GM19397 (cell line): Measurements from ENCODE around the gene ANO4.

Source experiments
- ATAC-seq: cut with Tn5 transposase; IDR thresholded peaks from one replicate; pipeline ENCODE4 v1.9.1; 2021; ENCODE audit warnings: mild to moderate bottlenecking, moderate library complexity; ENCODE audit not compliant: unreplicated experiment

ANO4 gene

DNA sequence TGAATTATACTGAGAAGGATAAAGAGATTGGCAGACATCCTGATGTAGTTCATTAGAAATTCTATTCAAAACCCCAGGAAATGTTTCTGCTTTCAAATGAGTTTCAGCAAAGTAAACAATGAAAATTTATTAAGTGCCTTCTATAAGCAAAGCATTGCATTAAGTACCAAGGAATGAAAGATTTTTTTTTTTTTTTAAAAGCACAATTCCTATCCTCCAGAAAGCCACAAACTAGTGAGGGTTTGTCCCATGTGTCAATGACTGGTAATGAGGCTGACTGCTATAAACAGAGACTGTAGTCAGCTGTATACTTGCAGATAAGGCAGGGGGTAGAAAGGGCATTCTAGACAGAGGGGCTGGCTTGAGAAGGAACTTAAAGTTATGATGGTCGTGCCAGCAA is 6.7 kb downstream of the ANO4 start:
- no peak for ATAC-seq

DNA sequence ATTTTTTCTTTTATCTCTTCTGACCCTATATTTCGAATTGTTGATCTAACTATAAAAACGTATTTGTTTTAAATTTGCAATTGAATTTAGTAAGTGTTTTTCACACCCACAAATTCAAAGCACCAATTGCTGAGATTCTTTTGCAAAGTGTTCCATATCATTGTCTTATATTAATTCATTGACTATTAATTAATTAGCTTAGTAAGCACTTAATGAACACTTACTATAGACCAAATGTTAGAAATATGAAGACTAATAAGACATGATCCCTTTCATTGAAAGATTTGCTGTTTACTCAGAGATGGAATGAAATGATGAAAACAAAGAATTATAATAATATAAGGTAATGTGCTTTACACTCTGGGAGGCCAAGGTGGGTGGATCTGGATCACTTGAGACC is 14.2 kb downstream of the ANO4 start:
- no peak for ATAC-seq

DNA sequence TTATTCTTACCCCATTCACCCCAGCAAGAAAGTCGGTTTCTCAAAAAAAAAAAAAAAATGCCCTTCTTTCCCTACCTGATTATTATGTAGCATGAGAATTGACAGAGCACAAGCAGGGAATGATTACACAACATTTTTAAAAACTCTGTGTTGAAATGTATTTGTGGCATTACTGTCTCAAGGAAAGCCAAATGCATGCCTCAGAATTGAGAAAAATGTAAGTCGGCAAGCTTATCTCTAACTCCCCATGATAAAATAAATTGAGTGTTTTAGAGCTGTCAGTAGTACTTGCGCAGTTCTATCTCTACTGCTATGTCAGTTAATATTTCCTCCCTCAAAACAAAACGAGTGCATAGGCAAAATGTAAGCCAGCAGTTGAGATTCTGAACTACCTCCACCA is 25.7 kb downstream of the ANO4 start:
- no peak for ATAC-seq

DNA sequence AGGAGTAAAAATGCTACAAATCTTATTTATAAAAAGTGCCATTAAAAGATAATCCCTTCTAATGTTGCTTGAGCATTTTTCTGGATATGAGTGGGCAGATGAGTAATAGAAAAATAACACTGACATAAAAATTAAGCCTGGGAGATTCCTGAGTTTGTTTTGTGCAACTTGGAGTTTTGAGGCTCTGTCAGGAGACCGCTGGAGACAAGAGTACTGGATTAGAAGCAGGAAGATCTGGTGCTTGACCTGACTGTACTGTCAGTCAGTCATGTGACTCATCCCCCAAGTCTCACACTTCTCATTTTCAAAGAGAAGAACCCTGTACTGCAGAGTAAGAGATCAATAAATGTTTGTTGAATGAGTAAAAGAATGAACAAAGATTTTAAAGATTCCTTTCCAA is 29.4 kb downstream of the ANO4 start:
- ATAC-seq = no peak

DNA sequence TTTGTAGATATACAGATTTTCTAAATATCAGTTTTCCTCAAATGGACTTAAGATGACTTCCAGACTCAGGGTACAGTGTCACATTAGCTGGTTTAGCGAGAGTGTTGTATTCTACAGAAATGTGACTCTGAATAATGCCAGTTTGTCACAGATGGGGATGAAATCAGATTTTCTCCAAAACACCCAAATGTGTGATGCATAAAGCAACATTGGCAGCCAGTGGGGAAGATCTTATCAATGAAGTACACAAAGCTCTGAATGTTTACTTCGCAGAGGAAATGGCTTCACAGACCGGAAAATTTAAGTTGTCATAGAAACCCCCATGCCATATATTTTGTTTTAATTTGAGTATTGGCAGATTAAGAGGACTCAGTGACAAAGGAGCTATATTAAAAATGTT is 29.9 kb downstream of the ANO4 start:
- ATAC-seq = no peak

DNA sequence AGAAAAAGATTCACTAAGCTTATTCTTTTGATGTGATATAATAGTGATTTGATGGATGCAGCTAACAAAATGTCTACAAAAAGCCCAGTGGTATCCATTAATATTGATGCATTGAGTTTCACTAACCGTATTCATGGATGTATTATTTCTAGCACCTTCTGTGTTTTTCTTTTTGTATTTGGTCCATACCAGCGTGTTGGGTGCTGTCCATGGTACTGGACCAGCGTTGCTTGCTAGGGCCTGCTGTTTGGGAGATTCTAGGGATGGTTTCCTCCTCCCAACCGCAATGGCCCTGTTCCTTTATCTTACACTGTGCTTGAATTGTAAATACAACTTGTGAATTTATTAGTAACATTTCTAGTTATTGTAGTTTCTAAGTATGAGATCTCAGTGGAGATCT is 31.7 kb downstream of the ANO4 start:
- no peak for ATAC-seq

DNA sequence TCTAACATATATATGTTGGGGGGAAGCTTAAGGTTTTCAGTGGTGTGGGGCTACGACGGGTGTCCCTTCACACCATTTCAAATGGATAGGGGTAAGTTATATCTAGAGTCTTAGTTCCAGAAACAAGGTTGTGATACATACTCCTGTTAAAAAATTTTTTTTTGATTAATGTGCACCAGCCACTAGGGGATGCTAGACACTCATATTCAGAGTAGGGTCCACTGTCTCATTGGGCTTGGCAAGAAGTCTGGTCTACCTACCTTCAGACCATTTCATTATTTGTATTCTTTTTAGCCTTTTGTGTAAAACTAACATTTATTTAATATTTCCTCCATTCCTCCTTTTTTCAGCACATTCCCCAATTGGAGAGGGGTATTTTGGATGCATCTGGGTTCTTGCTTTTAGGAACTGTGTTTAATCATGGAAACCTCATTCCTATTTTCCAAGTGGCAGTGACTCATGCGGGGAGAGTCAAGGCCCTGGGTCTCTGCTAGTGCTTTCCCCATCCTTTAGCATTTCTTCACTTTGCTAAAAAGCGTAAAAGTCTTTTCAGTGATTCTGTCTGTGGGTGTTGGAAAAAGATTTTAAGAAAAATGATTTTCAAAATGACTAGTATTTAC is 33.4 kb downstream of the ANO4 start:
- ATAC-seq = no peak

DNA sequence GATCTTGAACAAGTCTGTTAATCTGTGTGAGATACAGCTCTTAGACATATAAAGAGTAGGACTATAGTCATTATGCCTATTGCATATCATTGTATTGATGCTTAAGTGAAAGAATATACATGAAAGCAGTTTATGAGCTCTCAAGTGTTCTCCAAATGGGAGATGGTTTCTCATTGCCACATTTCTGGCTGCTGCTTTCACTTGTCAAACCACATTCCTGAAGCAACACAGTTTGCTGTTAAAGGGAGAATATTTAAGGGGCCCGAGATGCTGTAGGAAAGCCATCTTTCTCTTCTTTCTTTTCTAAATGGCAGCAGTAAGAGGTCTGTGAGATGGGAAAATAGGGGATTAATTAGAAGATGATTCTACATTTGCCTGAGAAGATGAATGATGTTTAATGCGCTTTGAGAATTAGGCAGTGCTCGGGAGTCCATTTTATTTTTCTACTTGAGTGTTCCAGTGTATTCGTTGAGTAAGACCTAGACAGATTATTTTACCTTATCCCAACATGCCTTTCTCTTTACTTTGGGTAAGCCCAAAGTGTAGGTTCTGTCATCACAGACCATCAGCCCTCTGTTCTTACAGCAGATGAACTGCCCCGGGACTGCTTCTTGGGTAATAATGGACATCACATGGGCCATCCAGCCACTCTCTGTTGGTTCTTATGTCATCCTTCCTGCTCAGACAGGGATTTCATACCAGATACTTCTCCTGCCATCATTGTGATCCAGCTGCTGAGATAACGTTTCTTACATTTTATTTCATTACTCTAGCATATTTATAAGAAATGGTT is 35.6 kb downstream of the ANO4 start:
- ATAC-seq = no peak

DNA sequence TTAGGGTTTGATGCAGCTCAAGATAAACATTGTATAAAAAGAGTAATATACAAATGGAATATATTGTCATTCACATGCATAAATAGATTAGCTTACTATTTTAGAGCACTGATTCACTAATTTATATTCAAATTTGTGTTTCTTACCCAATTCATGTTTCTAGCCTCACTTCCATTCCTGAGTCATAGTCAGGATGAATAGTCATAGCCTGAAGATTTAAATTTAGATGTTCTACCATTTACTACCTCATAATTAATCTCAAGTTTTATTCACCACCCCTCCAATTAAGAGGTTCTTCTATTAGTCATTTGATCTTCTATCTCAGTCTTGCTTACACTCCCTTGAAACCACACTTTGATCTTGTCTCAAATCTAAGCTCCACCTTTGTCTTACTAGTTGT is 38.7 kb downstream of the ANO4 start:
- no peak for ATAC-seq

DNA sequence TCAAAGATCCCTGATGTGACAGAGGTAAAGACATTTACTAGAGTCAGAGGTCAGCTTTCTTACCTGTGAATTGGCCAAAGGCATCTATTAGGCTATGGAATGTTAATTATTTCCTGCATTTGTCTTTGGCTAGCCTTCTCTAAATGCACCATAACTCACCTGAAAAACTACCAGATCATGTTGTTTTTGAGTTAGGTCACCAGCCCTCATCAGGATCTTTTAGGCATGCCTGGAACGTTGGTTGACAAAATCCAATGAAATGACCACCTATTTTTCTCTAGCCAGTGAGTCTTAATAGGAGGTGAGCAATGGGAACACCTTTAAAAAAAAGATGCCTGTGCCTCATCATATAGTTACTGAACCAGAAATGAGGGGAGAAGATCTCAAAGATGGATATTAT is 46.2 kb downstream of the ANO4 start:
- no peak for ATAC-seq

DNA sequence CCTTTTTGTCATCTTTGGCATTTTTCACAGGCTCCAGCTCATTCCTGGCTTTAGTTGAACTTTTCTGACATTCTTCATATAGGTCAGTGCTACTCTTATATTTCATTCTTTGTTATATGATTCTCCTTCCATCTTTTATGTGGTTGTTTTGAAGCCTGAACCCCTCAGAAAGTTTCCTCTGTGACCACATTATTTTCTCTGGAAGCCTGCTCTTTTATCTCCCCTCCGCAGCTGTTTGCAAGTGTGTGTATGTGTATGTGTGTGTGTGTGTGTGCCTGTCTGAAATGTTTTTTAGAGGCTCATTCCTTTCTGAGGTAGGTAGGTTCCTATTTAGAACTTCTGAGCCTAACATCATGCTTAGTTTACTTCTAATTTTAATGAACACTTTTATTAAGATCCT is 47.6 kb downstream of the ANO4 start:
- no peak for ATAC-seq

DNA sequence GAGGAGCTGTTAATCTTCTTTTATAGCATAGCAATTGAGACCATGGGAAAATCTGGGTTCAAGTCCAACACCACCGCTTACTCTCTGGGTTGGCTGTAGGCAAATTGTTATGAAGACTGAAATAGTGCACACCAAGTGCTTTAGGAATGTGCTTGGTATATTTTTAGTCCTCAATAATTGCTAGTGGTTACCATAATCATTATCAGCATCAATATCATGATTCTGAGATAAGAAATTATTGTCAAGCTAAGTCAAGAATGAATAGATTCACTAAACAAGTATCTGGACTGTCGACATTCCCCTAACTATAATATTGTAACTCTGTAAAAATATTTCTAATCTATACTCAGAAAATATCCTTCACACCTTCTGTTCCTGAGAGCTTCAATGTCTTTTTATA is 48.5 kb downstream of the ANO4 start:
- ATAC-seq = no peak

DNA sequence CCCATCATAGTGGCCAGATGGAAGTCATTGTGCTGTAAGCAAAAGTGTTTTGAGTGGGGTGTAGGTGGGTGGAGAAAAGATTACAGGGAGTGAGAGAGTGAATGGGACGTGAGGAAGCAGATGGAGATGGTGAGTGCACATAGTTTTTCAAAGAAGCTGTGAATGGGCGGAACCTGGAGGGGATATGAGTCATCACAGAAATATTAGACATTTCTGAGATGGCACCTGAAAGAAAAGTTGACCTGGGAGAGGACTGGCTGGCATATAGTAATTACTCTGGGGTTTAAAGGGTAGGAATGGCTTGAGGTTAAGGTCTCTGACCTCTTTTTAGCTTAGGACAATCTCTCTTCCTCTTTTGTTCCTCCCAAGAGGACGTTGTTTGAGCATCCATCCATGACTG is 50.5 kb downstream of the ANO4 start:
- no peak for ATAC-seq

DNA sequence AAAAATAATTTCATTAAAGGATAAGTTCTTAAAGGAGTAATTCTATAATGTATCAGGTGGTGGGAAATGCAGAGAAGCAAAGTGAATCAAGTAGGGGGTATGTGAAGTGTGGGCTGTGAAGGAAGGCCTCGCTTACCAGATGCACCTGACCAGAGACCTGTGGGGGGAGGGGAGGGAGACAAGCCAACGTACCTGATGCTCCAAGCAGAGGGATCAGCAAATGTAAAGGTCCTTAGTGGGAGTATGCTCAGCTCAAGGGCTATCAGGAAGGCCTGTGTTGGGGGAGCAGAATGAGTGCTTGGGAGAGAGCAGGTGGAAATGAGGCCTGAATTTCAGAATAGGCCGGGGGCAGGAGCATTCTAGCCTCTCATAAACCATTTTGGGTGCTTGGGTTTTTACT is 57.1 kb downstream of the ANO4 start:
- ATAC-seq = no peak

DNA sequence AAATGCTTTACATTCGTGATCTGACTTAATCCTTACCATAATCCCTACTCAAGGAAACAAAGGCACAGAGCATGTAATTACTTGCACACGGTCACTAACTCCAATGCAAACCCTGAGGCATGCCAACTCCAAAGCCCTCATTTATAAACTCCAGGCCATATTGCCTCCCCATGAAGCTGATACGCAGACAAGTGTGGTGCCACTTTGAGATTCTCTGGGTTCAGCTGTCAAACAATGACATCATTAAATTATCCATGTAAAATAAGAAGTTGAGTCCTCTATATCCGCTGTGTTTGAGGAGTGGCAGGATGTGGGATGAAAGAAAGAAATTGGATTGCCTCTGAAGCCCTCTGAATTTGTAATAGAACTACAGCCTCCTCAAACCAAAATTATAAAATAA is 62.8 kb downstream of the ANO4 start:
- ATAC-seq = no peak

DNA sequence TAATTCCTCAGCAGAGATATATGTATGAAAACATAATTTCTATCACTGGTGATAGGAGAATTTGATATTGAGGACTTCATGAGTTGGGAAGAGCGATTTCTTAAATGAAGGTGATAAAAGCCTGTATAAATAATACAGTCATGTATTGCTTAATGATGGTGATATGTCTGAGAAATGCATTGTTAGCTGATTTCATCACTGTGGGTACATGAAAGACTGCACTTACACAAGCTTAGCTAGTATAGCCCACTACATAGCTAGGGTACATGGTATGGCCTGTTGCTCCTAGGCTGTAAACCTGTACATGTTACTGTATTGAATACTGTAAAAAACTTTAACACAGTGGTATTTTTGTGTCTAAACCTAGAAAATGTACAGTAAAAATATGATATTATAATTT is 63.4 kb downstream of the ANO4 start:
- no peak for ATAC-seq

DNA sequence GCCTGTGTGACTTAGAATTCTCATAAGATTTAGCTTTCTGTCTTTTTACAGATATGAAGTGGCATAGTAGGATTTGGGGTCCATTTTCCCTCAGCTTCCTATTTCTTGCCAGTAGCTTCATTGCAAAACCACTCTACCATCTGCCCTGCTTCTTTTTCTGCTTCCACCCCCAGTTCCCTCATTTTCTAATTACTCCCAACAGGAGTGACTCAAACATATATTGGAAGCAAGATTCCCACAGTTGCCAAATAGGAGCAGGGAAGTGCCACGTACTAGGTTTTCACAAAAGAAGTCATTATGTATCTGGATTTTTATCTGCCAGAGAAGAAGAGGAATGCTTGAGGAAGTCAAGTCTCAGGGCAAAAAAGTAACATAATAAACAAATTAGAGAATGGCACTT is 64.1 kb downstream of the ANO4 start:
- ATAC-seq = no peak

DNA sequence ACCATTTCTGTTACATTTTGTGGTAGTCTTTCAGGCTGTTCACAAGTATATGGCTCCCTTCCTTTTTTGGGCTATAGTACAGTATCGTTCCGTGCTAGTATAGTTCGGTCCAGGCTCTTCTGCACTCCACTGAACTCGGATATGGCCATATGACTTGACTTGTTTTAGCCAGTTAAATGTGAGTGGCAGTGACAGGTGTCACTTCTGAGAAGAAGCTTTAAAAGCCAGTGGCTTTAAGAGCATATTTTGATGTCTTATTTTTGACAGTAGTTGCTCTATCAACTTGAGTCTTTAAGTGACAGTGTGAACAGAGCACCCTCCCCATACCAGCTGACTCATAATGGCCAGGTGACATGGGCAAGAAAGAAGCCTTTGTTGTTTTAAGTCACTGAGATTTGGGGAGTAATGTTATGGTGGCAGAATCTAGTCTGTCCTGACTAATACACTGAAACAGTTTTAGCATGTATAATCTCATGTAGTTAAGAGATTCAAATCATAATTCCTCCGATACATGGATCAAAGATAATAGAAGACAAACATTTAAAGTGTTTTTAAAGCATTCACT is 64.6 kb downstream of the ANO4 start:
- no peak for ATAC-seq

DNA sequence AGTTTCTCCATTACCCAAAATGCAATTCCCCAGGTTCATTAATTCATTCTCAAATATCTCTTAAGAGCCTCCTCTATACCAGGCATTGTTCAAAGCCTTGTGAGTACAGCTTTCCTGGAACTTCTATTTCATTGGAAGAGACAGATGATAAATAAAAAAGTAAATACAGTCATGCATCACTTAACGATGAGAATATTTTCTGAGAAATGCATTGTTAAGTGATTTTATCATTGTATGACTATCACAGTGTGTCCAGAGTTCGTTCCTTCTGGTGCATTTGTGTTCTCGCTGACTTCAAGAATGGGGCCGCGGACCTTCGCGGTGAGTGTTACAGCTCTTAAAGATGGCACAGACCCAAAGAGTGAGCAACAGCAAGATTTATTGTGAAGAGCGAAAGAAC is 66.0 kb downstream of the ANO4 start:
- ATAC-seq = no peak

DNA sequence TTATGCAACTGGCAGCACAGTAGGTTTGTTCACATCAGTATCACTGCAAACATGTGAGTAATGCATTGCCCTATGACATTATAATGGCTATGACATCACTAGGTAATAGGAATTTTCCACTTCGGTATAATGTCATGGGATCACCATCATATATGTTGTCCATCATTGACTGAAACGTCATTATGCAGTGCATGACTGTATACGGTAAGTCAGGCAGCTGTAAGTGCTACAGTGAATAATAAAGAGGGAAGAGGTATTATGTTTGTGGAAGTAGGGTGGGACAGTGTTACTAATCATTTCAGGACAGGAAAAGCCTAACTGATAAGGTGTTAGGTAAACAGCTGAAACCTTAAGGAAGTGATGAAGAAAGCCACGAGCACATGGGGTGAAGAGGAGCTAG is 68.1 kb downstream of the ANO4 start:
- ATAC-seq = no peak

DNA sequence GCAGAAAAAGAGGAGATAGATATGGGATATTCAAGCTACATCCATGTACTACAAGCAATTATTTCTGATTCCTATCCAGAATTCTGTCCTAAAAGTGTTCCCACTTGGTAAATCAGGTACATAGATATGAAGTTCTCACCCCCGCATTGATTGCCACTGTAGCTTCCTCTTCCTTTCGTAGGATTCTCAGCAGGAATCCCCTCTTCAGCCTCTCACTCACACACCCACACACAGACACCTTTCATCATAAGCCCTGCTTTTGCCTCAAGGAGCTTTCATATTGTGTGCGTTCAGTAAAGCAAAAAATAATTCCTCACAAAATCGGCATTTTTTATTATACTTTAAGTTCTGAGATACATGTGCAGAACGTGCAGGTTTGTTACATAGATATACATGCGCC is 69.8 kb downstream of the ANO4 start:
- no peak for ATAC-seq

DNA sequence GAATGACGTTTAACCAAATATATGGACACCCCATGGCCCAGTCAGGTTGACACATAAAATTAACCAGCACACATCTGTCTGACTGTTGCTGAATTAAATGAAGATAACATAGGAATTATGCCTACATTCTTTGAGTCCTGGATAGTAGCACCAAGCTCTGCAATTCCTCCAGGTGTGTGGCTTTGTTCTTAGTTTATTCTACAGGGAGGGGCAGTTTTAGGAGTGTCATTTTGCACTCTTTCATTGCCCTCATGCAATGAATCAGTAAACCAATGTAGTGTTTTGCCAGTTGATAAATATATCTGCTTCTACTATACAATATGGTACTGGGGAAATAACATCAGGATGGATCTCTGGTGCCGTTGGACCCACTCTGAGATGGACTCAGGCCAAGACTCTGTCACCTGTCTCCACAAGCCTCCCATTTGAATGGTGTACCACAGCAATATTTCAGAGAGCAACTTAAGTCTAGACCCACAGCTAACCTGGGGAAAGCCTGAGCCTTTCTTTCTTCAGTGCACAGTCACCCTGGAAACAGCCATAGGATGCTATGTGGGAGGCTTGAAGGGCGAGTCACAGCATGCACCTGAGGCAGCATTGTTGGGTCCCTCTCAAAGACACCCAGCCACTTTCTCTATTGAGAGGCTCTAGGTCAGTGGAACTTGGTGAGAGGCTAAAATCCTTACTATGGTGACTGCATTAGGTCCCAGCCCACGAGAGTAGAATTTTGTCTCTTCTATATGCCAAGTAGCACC is 73.2 kb downstream of the ANO4 start:
- ATAC-seq = no peak
